SK-N-SH (cell line): ENCODE measurements around the gene WDR11. TPM values are rescaled to one million over a fixed set of nuclear protein-coding genes. Genes with fewer than 3 reads are reported as not detected.

ENCODE experiments used
- CTCF ChIA-PET: fragments of 300-600, 350-600 bp; formaldehyde crosslinking; extraction: SDS; loops from one replicate; lab custom pipeline; 2021; lab: Yijun Ruan, JAX
- POLR2A ChIA-PET: fragments of 350-600 bp; sonication (Branson Sonifier 250); formaldehyde crosslinking; extraction: SDS; loops from one replicate; lab custom pipeline; 2020; ENCODE audit warnings: antibody characterized with exemption, inconsistent platforms; lab: Yijun Ruan, JAX
- DNase-seq: peaks from one replicate; pipeline ENCODE4 v3.0.0; 2012
- H2AFZ ChIP-seq: fragments of 200-600 bp; sonication (generic); 2 replicates; pipeline ENCODE4 v1.8.1; 2016; ENCODE audit warnings: antibody characterized with exemption, mild to moderate bottlenecking, low read depth
- H3F3A ChIP-seq: fragments of 200-600 bp; sonication (generic); replicated peaks from 2 replicates; pipeline ENCODE3; 2016; ENCODE audit warnings: antibody characterized with exemption, mild to moderate bottlenecking; ENCODE audit not compliant: insufficient read depth
- H3K27ac ChIP-seq, 2 experiments: fragments of 200-500 bp in 1 of 2; fragments of 200-600 bp in 1 of 2; sonication (Bioruptor generic) in 1 of 2; sonication (generic), shearing (Covaris generic) in 1 of 2; 2 replicates each; pipeline versions ENCODE4 v1.5.1 to v1.6.1; 2014 to 2016; ENCODE audit warnings: low read depth in 2 of 2, inconsistent platforms in 1 of 2, low read length in 1 of 2, mild to moderate bottlenecking in 1 of 2, mixed read lengths in 1 of 2
- H3K27me3 ChIP-seq: fragments of 200-600 bp; sonication (generic), shearing (Covaris generic); 2 replicates; pipeline ENCODE4 v1.6.1; 2016; ENCODE audit warnings: mixed run types; ENCODE audit not compliant: insufficient read depth
- H3K36me3 ChIP-seq, 2 experiments: fragments of 200-500 bp in 1 of 2; fragments of 200-600 bp in 1 of 2; sonication (Bioruptor generic) in 1 of 2; sonication (generic) in 1 of 2; replicated peaks in 1 of 2; 2 replicates each; pipeline versions ENCODE3 to v1.5.1; 2014 to 2016; ENCODE audit warnings: low read length in 1 of 2, mild to moderate bottlenecking in 1 of 2; ENCODE audit not compliant: insufficient read depth in 2 of 2, control insufficient read depth in 1 of 2
- H3K4me1 ChIP-seq, 2 experiments: fragments of 200-500 bp in 1 of 2; fragments of 200-600 bp in 1 of 2; sonication (Bioruptor generic) in 1 of 2; sonication (generic), shearing (Covaris generic) in 1 of 2; 2 replicates each; pipeline versions ENCODE4 v1.5.1 to v1.6.1; 2014 to 2016; ENCODE audit warnings: low read depth in 1 of 2, low read length in 1 of 2, mixed run types in 1 of 2; ENCODE audit not compliant: insufficient read depth in 2 of 2, control insufficient read depth in 1 of 2
- H3K4me2 ChIP-seq: fragments of 200-600 bp; sonication (generic), shearing (Covaris generic); 2 replicates; pipeline ENCODE4 v1.6.1; 2017; ENCODE audit warnings: mixed run types
- H3K4me3 ChIP-seq, 2 experiments: fragments of 200-500 bp in 1 of 2; fragments of 200-600 bp in 1 of 2; sonication (Bioruptor generic) in 1 of 2; sonication (generic), shearing (Covaris generic) in 1 of 2; 2 replicates each; pipeline versions ENCODE4 v1.5.1 to v1.8.1; 2014 to 2016; ENCODE audit warnings: low read depth in 2 of 2, inconsistent platforms in 1 of 2, low read length in 1 of 2, mild to moderate bottlenecking in 1 of 2, mixed read lengths in 1 of 2, moderate library complexity in 1 of 2
- H3K79me2 ChIP-seq: fragments of 200-600 bp; sonication (generic); 2 replicates; pipeline ENCODE4 v1.8.1; 2017; ENCODE audit warnings: mild to moderate bottlenecking; ENCODE audit not compliant: insufficient read depth
- H3K9ac ChIP-seq: fragments of 200-600 bp; sonication (generic); 2 replicates; pipeline ENCODE4 v1.6.1; 2017; ENCODE audit warnings: mixed run types
- H3K9me2 ChIP-seq: fragments of 200-600 bp; sonication (generic); 2 replicates; pipeline ENCODE4 v1.6.1; 2017; ENCODE audit warnings: mixed run types
- H3K9me3 ChIP-seq: fragments of 200-600 bp; sonication (generic); 2 replicates; pipeline ENCODE4 v1.6.1; 2017; ENCODE audit warnings: mixed run types, mild to moderate bottlenecking, moderate library complexity
- H4K20me1 ChIP-seq: fragments of 200-600 bp; sonication (generic); 2 replicates; pipeline ENCODE4 v1.6.1; 2017; ENCODE audit warnings: mild to moderate bottlenecking, mixed run types; ENCODE audit not compliant: insufficient read depth
- EZH2phosphoT487 ChIP-seq: fragments of 200-600 bp; sonication (generic); IDR thresholded peaks from 2 replicates; pipeline ENCODE4 v1.6.1; 2017; ENCODE audit warnings: low read depth, mixed run types, mild to moderate bottlenecking, antibody characterized with exemption, moderate library complexity, borderline replicate concordance
- MAX ChIP-seq: IDR thresholded peaks from 2 replicates; pipeline ENCODE4 v1.4.0; 2012; ENCODE audit warnings: low read depth
- MEF2A ChIP-seq: IDR thresholded peaks from 2 replicates; pipeline ENCODE4 v1.4.0; 2012; ENCODE audit warnings: low read depth, borderline replicate concordance
- PBX3 ChIP-seq: IDR thresholded peaks from 2 replicates; pipeline ENCODE4; 2012
- RAD21 ChIP-seq: IDR thresholded peaks from 2 replicates; pipeline ENCODE4 v1.6.1; 2012; ENCODE audit warnings: mild to moderate bottlenecking, low read length
- RCOR1 ChIP-seq: fragments of 150-350 bp; IDR thresholded peaks from 2 replicates; pipeline ENCODE4 v1.6.1; 2017; ENCODE audit warnings: antibody characterized with exemption, low read length
- REST ChIP-seq: IDR thresholded peaks from 2 replicates; pipeline ENCODE4 v1.6.1; 2012; ENCODE audit warnings: mild to moderate bottlenecking, low read depth, low read length, moderate library complexity
- RXRA ChIP-seq: IDR thresholded peaks from 2 replicates; pipeline ENCODE4 v1.4.0; 2012; ENCODE audit warnings: low read depth, mild to moderate bottlenecking, borderline replicate concordance
- TCF12 ChIP-seq: IDR thresholded peaks from 2 replicates; pipeline ENCODE4 v1.4.0; 2012
- USF2 ChIP-seq: fragments of 150-350 bp; IDR thresholded peaks from 2 replicates; pipeline ENCODE4 v1.6.1; 2017; ENCODE audit warnings: antibody characterized with exemption, low read length, low read depth, borderline replicate concordance
- YY1 ChIP-seq: IDR thresholded peaks from 2 replicates; pipeline ENCODE4 v1.4.0; 2012; ENCODE audit warnings: low read depth, mild to moderate bottlenecking
- ZBTB33 ChIP-seq: IDR thresholded peaks from 2 replicates; pipeline ENCODE4 v1.4.0; 2012; ENCODE audit warnings: low read depth, borderline replicate concordance
- whole genome bisulfite sequencing: methylation state at CpG from one replicate; pipeline ENCODE4 v1.1.6; 2017; ENCODE audit warnings: low lambda C conversion rate; 5-methylcytosine and 5-hydroxymethylcytosine counted together
- polyA plus RNA-seq, 3 experiments: library from polyadenylated mRNA; depleted of rRNA; stranded (reverse); fragments of >200 nt; gene quantifications; 2 replicates each; pipeline ENCODE4 v1.2.3, GENCODE V29; 2012

Gene WDR11
- polyA plus RNA-seq, 1 of the 3 experiments (the other 2 are of a cell fraction), result 35.1 TPM

GRCh38 chr10:120841522-120842189, 9.5 kb upstream of the WDR11 start:
- DNase-seq, result no peak
- 7% methylated on average over 1 of the region's 1 CpG for WGBS
- POLR2A ChIA-PET, result no interaction called here

More at GRCh38 chr10:120841522-120842189, 9.5 kb upstream of the WDR11 start:
- H4K20me1 ChIP-seq, result no peaks in the 10 kb centered on the region
- CTCF ChIA-PET, result interaction anchor here (1.0 kb wide), 1 partner anchor 16 kb away, joined by 3 read pairs; no protein-coding TSS in a partner anchor
- H3K27me3 ChIP-seq, result no peaks in the 10 kb centered on the region
- no peaks in the 10 kb centered on the region for H3K4me1 ChIP-seq
- H3F3A ChIP-seq, result no peaks in the 10 kb centered on the region
- H3K36me3 ChIP-seq, result no peaks in the 10 kb centered on the region
- H3K9me2 ChIP-seq, result no peaks in the 10 kb centered on the region
- H3K79me2 ChIP-seq, result no peaks in the 10 kb centered on the region
- H3K4me3 ChIP-seq, result no peak overlapping the region
- H3K9ac ChIP-seq, result no peak overlapping the region
- TF ChIP-seq RXRA (no peak), TCF12 (no peak), RAD21 (no peak), RCOR1 (no peak), MEF2A (no peak), EZH2phosphoT487 (no peak), PBX3 (no peak), USF2 (no peak), ZBTB33 (no peak), MAX (no peak), REST (no peak), YY1 (no peak)
- no peak overlapping the region for H3K27ac ChIP-seq
- H3K4me2 ChIP-seq, result no peak overlapping the region
- H2AFZ ChIP-seq, result no peak overlapping the region
- no peaks in the 10 kb centered on the region for H3K9me3 ChIP-seq
